PFSK-1 (cell line): ENCODE data around the gene KRTAP10-6.

ENCODE experiments used
- FOXP2 ChIP-seq: optimal IDR thresholded peaks from 2 replicates; pipeline ENCODE3; 2011; ENCODE audit warnings: borderline replicate concordance, control low read depth, inconsistent platforms; ENCODE audit not compliant: insufficient read depth; ENCODE audit errors: extremely low read length, extremely low read depth
- POLR2AphosphoS5 ChIP-seq: IDR thresholded peaks from 2 replicates; pipeline ENCODE4 v1.6.1; 2012; ENCODE audit warnings: low read depth, mild to moderate bottlenecking, control low read depth, low read length, moderate library complexity
- SIN3A ChIP-seq: IDR thresholded peaks from 2 replicates; pipeline ENCODE4 v1.6.1; 2012; ENCODE audit warnings: mild to moderate bottlenecking, low read length, moderate library complexity, borderline replicate concordance; ENCODE audit not compliant: insufficient read depth
- TAF1 ChIP-seq: IDR thresholded peaks from 2 replicates; pipeline ENCODE4 v1.6.1; 2012; ENCODE audit warnings: low read length, control low read depth, borderline replicate concordance; ENCODE audit not compliant: insufficient read depth
- TF ChIP-seq, protein P1 (sequence below), 2 experiments: IDR thresholded peaks; 2 replicates each; pipeline versions ENCODE4 v1.6.1 to v1.8.0; 2011 to 2012; ENCODE audit warnings: low read depth in 2 of 2, low read length in 2 of 2, control low read depth in 1 of 2, inconsistent platforms in 1 of 2, mild to moderate bottlenecking in 1 of 2, moderate library complexity in 1 of 2; ENCODE audit not compliant: insufficient read depth in 1 of 2

The KRTAP10-6 gene

DNA sequence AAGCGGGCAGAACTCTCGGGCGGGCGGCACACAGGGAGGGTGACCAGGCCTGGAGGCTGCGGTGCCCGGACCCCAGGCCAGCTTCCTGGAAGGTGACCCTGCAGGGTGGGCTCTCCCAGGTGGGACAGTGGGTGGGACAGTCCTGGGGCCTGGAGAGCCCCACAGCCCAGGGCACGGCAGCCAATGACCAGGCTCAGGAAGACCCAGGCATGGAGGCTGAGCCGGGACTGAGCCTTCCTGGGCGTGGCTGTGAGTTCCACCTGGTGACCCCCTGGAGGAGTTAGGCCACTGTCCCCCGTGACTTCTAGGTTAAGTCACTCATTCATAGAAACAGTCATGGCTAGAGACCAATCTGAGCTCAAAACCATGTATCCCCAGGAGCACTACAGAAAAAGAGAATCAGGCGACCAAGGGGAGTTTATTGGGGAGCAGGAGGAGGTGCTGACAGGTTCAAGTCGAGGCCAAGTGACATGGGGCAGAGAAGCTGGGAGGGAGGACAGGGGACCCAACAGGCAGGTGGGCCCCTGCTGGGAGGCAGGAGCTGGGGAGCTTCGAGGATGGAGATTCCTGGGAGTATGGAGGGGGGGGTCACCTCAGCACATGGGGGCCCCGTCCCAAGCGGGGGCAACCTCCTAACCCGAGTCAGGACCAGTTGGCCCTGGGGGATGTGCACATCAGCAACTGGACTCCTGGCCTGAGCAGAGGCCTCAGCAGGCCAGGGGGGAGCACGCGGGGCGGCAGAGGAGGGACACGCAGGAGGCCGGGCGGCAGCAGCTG is 13.1 kb downstream of the KRTAP10-6 start:
- TF ChIP-seq POLR2AphosphoS5 (no peak), SIN3A (no peak), TAF1 (no peak)
- TF ChIP-seq, protein P1, sequence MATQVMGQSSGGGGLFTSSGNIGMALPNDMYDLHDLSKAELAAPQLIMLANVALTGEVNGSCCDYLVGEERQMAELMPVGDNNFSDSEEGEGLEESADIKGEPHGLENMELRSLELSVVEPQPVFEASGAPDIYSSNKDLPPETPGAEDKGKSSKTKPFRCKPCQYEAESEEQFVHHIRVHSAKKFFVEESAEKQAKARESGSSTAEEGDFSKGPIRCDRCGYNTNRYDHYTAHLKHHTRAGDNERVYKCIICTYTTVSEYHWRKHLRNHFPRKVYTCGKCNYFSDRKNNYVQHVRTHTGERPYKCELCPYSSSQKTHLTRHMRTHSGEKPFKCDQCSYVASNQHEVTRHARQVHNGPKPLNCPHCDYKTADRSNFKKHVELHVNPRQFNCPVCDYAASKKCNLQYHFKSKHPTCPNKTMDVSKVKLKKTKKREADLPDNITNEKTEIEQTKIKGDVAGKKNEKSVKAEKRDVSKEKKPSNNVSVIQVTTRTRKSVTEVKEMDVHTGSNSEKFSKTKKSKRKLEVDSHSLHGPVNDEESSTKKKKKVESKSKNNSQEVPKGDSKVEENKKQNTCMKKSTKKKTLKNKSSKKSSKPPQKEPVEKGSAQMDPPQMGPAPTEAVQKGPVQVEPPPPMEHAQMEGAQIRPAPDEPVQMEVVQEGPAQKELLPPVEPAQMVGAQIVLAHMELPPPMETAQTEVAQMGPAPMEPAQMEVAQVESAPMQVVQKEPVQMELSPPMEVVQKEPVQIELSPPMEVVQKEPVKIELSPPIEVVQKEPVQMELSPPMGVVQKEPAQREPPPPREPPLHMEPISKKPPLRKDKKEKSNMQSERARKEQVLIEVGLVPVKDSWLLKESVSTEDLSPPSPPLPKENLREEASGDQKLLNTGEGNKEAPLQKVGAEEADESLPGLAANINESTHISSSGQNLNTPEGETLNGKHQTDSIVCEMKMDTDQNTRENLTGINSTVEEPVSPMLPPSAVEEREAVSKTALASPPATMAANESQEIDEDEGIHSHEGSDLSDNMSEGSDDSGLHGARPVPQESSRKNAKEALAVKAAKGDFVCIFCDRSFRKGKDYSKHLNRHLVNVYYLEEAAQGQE (IDR thresholded peaks at IDR 0.05; ENCODE audit: insufficient read depth in 1 of 2, low read depth in 2 of 2, low read length in 2 of 2) = no peak

DNA sequence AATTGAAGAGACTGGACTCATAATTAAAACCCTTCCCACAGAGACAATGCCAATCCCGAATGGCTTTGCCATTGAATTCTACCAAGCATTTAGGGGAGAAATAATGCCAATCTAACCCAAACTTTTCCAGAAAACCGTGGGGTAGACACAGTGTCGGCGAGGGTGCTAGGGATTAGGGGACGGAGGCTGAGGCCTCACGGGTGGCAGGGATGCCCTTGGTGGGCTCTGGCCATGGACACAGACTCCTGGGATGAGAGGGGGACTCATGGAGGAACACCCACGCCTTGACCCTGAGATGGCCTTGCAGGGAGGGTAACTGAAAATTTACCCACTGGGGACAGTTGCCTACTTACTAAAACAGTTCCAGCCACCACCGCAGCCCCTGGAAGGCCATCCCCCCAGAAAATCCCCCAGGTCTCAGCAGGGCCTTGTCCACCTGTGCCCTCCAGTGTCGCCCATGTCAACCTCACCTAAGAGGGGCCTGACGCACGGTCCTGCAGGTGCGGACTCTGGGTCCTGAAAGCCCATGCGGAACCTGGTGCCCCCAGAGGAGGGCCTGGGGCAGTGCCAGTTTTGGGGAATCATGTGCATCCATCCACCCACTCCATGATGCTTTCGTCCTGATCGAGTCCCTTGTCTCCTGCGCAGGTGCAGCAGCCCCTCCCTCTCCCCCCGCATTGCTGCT is 13.8 kb downstream of the KRTAP10-6 start:
- TF ChIP-seq TAF1 (no peak), FOXP2 (no peak), SIN3A (no peak), POLR2AphosphoS5 (no peak)
- TF ChIP-seq, protein P1 (IDR thresholded peaks at IDR 0.05; ENCODE audit: insufficient read depth in 1 of 2, low read depth in 2 of 2, low read length in 2 of 2) = no peak

DNA sequence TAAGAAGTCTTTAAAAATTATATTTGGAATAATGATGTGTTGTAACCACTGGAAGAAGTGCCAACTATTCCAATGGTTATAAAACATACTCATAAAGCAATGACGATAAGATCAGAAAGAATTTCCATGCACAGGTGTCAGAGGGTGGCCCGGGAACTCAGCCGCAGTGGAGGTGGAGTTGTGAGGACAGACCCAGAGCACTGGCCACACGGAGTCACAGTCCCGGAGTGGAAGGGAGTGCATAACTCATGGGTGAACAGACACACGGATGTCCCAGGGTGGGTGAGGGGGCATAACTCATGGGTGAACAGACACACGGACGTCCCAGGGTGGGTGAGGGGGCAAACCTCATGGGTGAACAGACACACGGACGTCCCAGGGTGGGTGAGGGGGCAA is 16.3 kb downstream of the KRTAP10-6 start:
- TF ChIP-seq SIN3A (no peak), FOXP2 (no peak), POLR2AphosphoS5 (no peak), TAF1 (no peak)
- TF ChIP-seq, protein P1 (IDR thresholded peaks at IDR 0.05; ENCODE audit: insufficient read depth in 1 of 2, low read depth in 2 of 2, low read length in 2 of 2) = no peak

DNA sequence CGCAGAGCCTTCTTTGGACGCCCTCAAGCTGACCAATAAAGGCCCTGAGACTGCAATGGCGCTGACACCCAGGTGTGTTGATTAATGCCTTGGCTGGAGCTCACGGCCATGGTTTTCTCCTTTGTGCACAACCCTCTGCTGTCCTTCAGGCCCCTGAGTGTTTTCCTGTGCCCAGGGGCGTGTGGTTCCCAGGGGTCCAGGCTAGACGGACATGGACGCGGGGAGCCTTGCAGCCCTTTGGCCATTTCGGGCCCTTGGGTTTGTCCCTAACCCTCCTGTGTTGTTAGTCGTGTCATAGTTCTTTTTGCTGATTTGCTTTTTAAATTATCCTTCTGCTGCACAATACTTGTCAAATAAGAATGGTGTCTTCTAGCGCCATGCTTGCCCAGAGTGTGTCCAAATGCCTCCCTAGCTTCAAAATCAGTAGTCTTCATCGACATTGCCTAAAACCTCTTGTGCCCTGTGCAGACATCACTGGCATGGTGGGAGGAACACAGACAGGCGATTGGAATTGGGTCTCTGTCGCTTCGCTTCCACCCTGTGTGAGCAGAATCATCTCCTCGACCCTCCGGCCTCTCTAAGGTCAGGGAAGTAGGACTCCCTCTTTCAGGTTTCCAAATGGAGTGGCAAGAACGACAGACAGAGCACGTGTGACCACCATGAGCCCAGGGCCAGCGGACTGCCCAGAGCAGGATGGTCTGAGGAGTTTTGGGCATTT is 16.8 kb downstream of the KRTAP10-6 start:
- TF ChIP-seq SIN3A (no peak), TAF1 (no peak), POLR2AphosphoS5 (no peak), FOXP2 (no peak)
- TF ChIP-seq, protein P1 (IDR thresholded peaks at IDR 0.05; ENCODE audit: insufficient read depth in 1 of 2, low read depth in 2 of 2, low read length in 2 of 2) = no peak
